ENCODE measurements around the gene CCDC138. TPM values are rescaled to one million over a fixed set of nuclear protein-coding genes. Genes with fewer than 3 reads are reported as not detected.

Gene CCDC138
- total RNA-seq, 1 donor from 2014 or later: 12.0 TPM

GRCh38 chr2:108919571-108920373 is 133.2 kb downstream of the CCDC138 start:
- no peak for DNase-seq

GRCh38 chr2:108920686-108921085 is 134.1 kb downstream of the CCDC138 start:
- DNase-seq: no peak

GRCh38 chr2:108921096-108922030 is 134.8 kb downstream of the CCDC138 start:
- no peak for DNase-seq

GRCh38 chr2:108922141-108922915 is 135.8 kb downstream of the CCDC138 start:
- DNase-seq: no peak

- DNase-seq: no peak
Observed at GRCh38 chr2:108923019-108923700, 136.6 kb downstream of the CCDC138 start.

- DNase-seq: peak; percentile 58
Observed at GRCh38 chr2:108923736-108924579, 137.4 kb downstream of the CCDC138 start.

GRCh38 chr2:108924580-108925251 is 138.1 kb downstream of the CCDC138 start:
- DNase-seq: no peak

- no peak for DNase-seq
Observed at GRCh38 chr2:108925286-108925685, 138.7 kb downstream of the CCDC138 start.

GRCh38 chr2:108925735-108926134 is 139.2 kb downstream of the CCDC138 start:
- DNase-seq: no peak

Small RNA genes within 50 kb of the gene (small RNA-seq; reads per million reads assigned to genes)
- gene AC073415.1 (ENCODE audit: low replicate concordance): not detected

Other genes starting within 250 kb of the CCDC138 start
- 98.0 TPM for gene RANBP2, start 67.3 kb upstream of the CCDC138 start, total RNA-seq
- 0.31 TPM for gene EDAR, start 202.4 kb downstream of the CCDC138 start, total RNA-seq